PFSK-1 (cell line): Measurements from ENCODE around the gene ATRNL1.

ENCODE experiments used
- FOXP2 ChIP-seq: optimal IDR thresholded peaks from 2 replicates; pipeline ENCODE3; 2011; ENCODE audit warnings: borderline replicate concordance, control low read depth, inconsistent platforms; ENCODE audit not compliant: insufficient read depth; ENCODE audit errors: extremely low read length, extremely low read depth
- POLR2AphosphoS5 ChIP-seq: IDR thresholded peaks from 2 replicates; pipeline ENCODE4 v1.6.1; 2012; ENCODE audit warnings: low read depth, mild to moderate bottlenecking, control low read depth, low read length, moderate library complexity
- REST ChIP-seq, 2 experiments: IDR thresholded peaks; 2 replicates each; pipeline versions ENCODE4 v1.6.1 to v1.8.0; 2011 to 2012; ENCODE audit warnings: low read depth in 2 of 2, low read length in 2 of 2, control low read depth in 1 of 2, inconsistent platforms in 1 of 2, mild to moderate bottlenecking in 1 of 2, moderate library complexity in 1 of 2; ENCODE audit not compliant: insufficient read depth in 1 of 2
- SIN3A ChIP-seq: IDR thresholded peaks from 2 replicates; pipeline ENCODE4 v1.6.1; 2012; ENCODE audit warnings: mild to moderate bottlenecking, low read length, moderate library complexity, borderline replicate concordance; ENCODE audit not compliant: insufficient read depth
- TAF1 ChIP-seq: IDR thresholded peaks from 2 replicates; pipeline ENCODE4 v1.6.1; 2012; ENCODE audit warnings: low read length, control low read depth, borderline replicate concordance; ENCODE audit not compliant: insufficient read depth

DNA sequence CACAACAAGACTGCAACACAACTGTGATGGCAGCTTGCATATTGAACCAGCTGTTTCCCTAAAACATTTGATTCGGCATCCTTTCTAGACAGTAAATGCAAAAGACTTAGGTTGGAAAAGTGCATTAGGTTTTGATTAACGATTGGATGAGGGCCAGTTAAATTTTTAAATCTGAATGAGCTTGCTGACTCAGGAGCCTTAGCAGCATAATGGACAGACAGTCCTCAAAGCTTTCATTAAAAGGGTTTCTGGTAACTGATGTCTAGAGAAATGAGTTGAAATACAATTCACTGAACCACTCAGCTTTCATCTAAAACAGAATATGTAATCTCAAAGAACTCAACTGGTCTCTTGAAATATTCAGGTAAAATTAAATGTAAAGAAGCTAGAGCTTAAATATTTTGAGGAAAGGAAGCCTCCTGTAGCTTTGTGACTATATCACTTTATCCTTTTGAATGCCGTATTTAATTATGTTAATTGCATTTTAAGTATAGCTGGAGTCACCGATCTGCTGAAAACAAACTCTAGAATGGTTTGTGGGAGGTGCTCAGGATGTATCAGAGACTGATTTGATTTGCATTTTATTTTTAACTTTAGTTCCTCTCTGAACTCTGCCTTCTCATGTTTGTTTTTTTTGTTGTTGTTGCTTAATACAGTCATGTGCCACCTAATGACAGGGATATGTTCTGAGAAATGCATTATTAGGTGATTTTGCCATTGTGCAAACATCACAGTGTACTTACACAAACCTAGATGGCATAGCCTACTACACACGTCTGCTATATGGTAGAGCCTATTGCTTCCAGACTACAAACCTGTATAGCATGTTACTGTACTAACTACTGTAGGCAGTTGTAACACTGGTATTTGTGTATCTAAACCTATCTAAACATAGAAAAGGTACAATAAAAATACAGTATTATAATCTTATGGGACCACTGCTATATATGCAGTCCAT is 29.2 kb upstream of the ATRNL1 start:
- no peak for TF ChIP-seq REST (IDR thresholded peaks at IDR 0.05; ENCODE audit: insufficient read depth in 1 of 2, low read depth in 2 of 2, low read length in 2 of 2)
- no peak for TF ChIP-seq TAF1
- no peak for TF ChIP-seq POLR2AphosphoS5
- TF ChIP-seq FOXP2: no peak
- TF ChIP-seq SIN3A: no peak
